ENCODE results near the gene DENND2A. TPM values are rescaled to one million over a fixed set of nuclear protein-coding genes. Genes with fewer than 3 reads are reported as not detected.

DENND2A gene
- total RNA-seq, 1 experiment from 2014 or later: 0.49 TPM

DNA sequence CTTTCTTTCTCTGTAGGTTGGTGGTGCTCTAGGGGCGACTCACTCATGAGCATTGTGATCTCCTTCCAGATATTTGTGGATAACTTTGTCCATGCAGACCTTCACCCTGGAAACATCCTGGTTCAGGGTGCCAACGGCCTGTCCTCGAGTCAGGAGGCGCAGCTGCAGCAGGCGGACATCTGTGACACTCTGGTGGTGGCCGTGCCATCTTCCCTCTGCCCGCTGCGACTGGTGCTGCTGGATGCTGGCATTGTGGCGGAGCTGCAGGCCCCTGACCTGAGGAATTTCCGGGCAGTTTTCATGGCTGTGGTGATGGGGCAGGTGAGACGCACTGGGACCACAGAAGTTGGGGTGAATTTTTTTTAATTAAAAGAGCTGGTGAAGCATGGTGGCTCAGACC lies 46.3 kb upstream of the DENND2A start:
- no peaks in the 10 kb centered on the region for H3K27me3 ChIP-seq (replicated peaks; ENCODE audit: insufficient read depth, low read depth, low read length, poor library complexity)
- no peak for DNase-seq (ENCODE audit: low spot score)
- no TSS peak for BruUV-seq (replicated peaks)
- CTCF ChIA-PET: no interaction called here
- H3K9me3 ChIP-seq (ENCODE audit: low read depth, low read length, poor library complexity, severe bottlenecking): no peaks in the 10 kb centered on the region
- TF ChIP-seq CTCF (conservative IDR thresholded peaks at IDR 0.05; ENCODE audit: low read depth, low read length): no peak
- no peak for TF ChIP-seq EZH2 (IDR thresholded peaks at IDR 0.05; ENCODE audit: borderline replicate concordance, low read depth, low read length, poor library complexity, severe bottlenecking)
- H3K4me1 ChIP-seq (ENCODE audit: insufficient read depth, low read length, poor library complexity, severe bottlenecking): no peaks in the 10 kb centered on the region
- H3K36me3 ChIP-seq (ENCODE audit: insufficient read depth, low read length, poor library complexity, severe bottlenecking): peaks cover 2% of the 10 kb centered on the region
- H3K4me3 ChIP-seq (ENCODE audit: low read depth, low read length, poor library complexity, severe bottlenecking): no peak overlapping the region
- H3K27ac ChIP-seq (ENCODE audit: low read depth, low read length, poor library complexity, severe bottlenecking): no peak overlapping the region
- intact Hi-C loops (cut with micrococcal nuclease; ENCODE audit: unreplicated experiment): no loop called here
- POLR2A ChIA-PET (ENCODE audit: low non-redundant PET): no interaction called here

GRCh38 chr7:140685407-140686087 lies 44.9 kb upstream of the DENND2A start:
- Histone ChIP-seq H3K4me3 (ENCODE audit: low read depth, low read length, poor library complexity, severe bottlenecking) (no peak overlapping the region), H3K9me3 (ENCODE audit: low read depth, low read length, poor library complexity, severe bottlenecking) (no peaks in the 10 kb centered on the region), H3K27ac (ENCODE audit: low read depth, low read length, poor library complexity, severe bottlenecking) (no peak overlapping the region), H3K27me3 (replicated peaks; ENCODE audit: insufficient read depth, low read depth, low read length, poor library complexity) (no peaks in the 10 kb centered on the region), H3K36me3 (ENCODE audit: insufficient read depth, low read length, poor library complexity, severe bottlenecking) (peaks cover 2% of the 10 kb centered on the region), H3K4me1 (ENCODE audit: insufficient read depth, low read length, poor library complexity, severe bottlenecking) (no peaks in the 10 kb centered on the region)
- ChIA-PET CTCF (no interaction called here), POLR2A (ENCODE audit: low non-redundant PET) (interaction anchor here (0.6 kb wide), 1 partner anchor 91 kb away, joined by 4 read pairs; no protein-coding TSS in a partner anchor)
- TF ChIP-seq EZH2 (IDR thresholded peaks at IDR 0.05; ENCODE audit: borderline replicate concordance, low read depth, low read length, poor library complexity, severe bottlenecking) (no peak), CTCF (conservative IDR thresholded peaks at IDR 0.05; ENCODE audit: low read depth, low read length) (no peak)
- intact Hi-C loops (cut with micrococcal nuclease; ENCODE audit: unreplicated experiment): no loop called here
- DNase-seq (ENCODE audit: low spot score): no peak
- BruUV-seq (replicated peaks): no TSS peak

GRCh38 chr7:140684066-140684950 lies 43.7 kb upstream of the DENND2A start:
- H3K36me3 ChIP-seq (ENCODE audit: insufficient read depth, low read length, poor library complexity, severe bottlenecking): no peaks in the 10 kb centered on the region
- no peak for DNase-seq (ENCODE audit: low spot score)
- no peak overlapping the region for H3K27ac ChIP-seq (ENCODE audit: low read depth, low read length, poor library complexity, severe bottlenecking)
- H3K4me3 ChIP-seq (ENCODE audit: low read depth, low read length, poor library complexity, severe bottlenecking): no peak overlapping the region
- TF ChIP-seq CTCF (conservative IDR thresholded peaks at IDR 0.05; ENCODE audit: low read depth, low read length): no peak
- TF ChIP-seq EZH2 (IDR thresholded peaks at IDR 0.05; ENCODE audit: borderline replicate concordance, low read depth, low read length, poor library complexity, severe bottlenecking): no peak
- ChIA-PET CTCF (no interaction called here), POLR2A (ENCODE audit: low non-redundant PET) (no interaction called here)
- H3K27me3 ChIP-seq (replicated peaks; ENCODE audit: insufficient read depth, low read depth, low read length, poor library complexity): no peaks in the 10 kb centered on the region
- no TSS peak for BruUV-seq (replicated peaks)
- intact Hi-C loops (cut with micrococcal nuclease; ENCODE audit: unreplicated experiment): no loop called here
- no peaks in the 10 kb centered on the region for H3K9me3 ChIP-seq (ENCODE audit: low read depth, low read length, poor library complexity, severe bottlenecking)
- H3K4me1 ChIP-seq (ENCODE audit: insufficient read depth, low read length, poor library complexity, severe bottlenecking): no peaks in the 10 kb centered on the region
